A549 (cell line): ENCODE measurements around the gene ROBO1.

Experiments
- ELK1 ChIP-seq: fragments of 150-350 bp; IDR thresholded peaks from 2 replicates; pipeline ENCODE4 v1.6.1; 2014; ENCODE audit warnings: low read depth, mild to moderate bottlenecking, low read length
- JUN ChIP-seq, 2 experiments: fragments of >200 bp; sonication (Bioruptor Twin); formaldehyde crosslinking; IDR thresholded peaks; 2 replicates in 1 of 2; 3 replicates in 1 of 2; pipeline ENCODE4 v1.6.1; 2016 to 2017
- POLR2A ChIP-seq: IDR thresholded peaks from 2 replicates; pipeline ENCODE4 v1.6.1; 2012; ENCODE audit warnings: mild to moderate bottlenecking, low read length
- POLR2AphosphoS2 ChIP-seq: conservative IDR thresholded peaks from 2 replicates; pipeline ENCODE4 v1.6.1; 2012; ENCODE audit warnings: low read length, improper control_type of control experiment, inconsistent platforms
- TP53 ChIP-seq: fragments of 250-450 bp; sonication (Bioruptor Pico); IDR thresholded peaks from 2 replicates; pipeline ENCODE4 v1.5.0; 2021; ENCODE audit warnings: mild to moderate bottlenecking, moderate library complexity
- USF2 ChIP-seq: fragments of 450-650 bp; IDR thresholded peaks from 2 replicates; pipeline ENCODE4 v1.6.1; 2014; ENCODE audit warnings: antibody characterized with exemption
- TF ChIP-seq, protein P1 (sequence below): fragments of >200 bp; sonication (Bioruptor Twin); formaldehyde crosslinking; IDR thresholded peaks from 3 replicates; pipeline ENCODE4 v1.5.1; 2016

GRCh38 chr3:79052054-79052681, 715.6 kb downstream of the ROBO1 start:
- TF ChIP-seq TP53 (CRISPR knock-in tag) = no peak
- no peak for TF ChIP-seq JUN (IDR thresholded peaks at IDR 0.05)
- TF ChIP-seq POLR2AphosphoS2 = no peak
- TF ChIP-seq, protein P1, sequence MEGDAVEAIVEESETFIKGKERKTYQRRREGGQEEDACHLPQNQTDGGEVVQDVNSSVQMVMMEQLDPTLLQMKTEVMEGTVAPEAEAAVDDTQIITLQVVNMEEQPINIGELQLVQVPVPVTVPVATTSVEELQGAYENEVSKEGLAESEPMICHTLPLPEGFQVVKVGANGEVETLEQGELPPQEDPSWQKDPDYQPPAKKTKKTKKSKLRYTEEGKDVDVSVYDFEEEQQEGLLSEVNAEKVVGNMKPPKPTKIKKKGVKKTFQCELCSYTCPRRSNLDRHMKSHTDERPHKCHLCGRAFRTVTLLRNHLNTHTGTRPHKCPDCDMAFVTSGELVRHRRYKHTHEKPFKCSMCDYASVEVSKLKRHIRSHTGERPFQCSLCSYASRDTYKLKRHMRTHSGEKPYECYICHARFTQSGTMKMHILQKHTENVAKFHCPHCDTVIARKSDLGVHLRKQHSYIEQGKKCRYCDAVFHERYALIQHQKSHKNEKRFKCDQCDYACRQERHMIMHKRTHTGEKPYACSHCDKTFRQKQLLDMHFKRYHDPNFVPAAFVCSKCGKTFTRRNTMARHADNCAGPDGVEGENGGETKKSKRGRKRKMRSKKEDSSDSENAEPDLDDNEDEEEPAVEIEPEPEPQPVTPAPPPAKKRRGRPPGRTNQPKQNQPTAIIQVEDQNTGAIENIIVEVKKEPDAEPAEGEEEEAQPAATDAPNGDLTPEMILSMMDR = no peak
- no peak for TF ChIP-seq ELK1
- TF ChIP-seq USF2 = no peak
- no peak for TF ChIP-seq POLR2A
